IMR-90 (cell line): Measurements from ENCODE around the gene CLPTM1L.

Source experiments
- CEBPB ChIP-seq: IDR thresholded peaks from 2 replicates; pipeline ENCODE4 v1.6.1; 2012; ENCODE audit warnings: low read depth, low read length, improper control_type of control experiment
- CTCF ChIP-seq: conservative IDR thresholded peaks from 2 replicates; pipeline ENCODE4 v1.5.1; 2012; ENCODE audit warnings: mild to moderate bottlenecking, low read depth, low read length, improper control_type of control experiment
- ELK1 ChIP-seq: fragments of 150-350 bp; IDR thresholded peaks from 2 replicates; pipeline ENCODE4 v1.6.1; 2016; ENCODE audit warnings: low read depth, mild to moderate bottlenecking, low read length, moderate library complexity, borderline replicate concordance
- MAFK ChIP-seq: IDR thresholded peaks from 2 replicates; pipeline ENCODE4 v1.6.1; 2012; ENCODE audit warnings: low read depth, low read length, improper control_type of control experiment
- MAZ ChIP-seq: IDR thresholded peaks from 2 replicates; pipeline ENCODE4 v1.6.1; 2012; ENCODE audit warnings: low read depth, mild to moderate bottlenecking, low read length, improper control_type of control experiment, moderate library complexity, borderline replicate concordance
- MXI1 ChIP-seq: IDR thresholded peaks from 2 replicates; pipeline ENCODE4 v1.6.1; 2012; ENCODE audit warnings: low read depth, mild to moderate bottlenecking, low read length, moderate library complexity, borderline replicate concordance
- POLR2A ChIP-seq: IDR thresholded peaks from 2 replicates; pipeline ENCODE4 v1.6.1; 2012; ENCODE audit warnings: mild to moderate bottlenecking, low read depth, low read length
- RAD21 ChIP-seq: IDR thresholded peaks from 2 replicates; pipeline ENCODE4 v1.6.1; 2012; ENCODE audit warnings: low read length, improper control_type of control experiment
- RCOR1 ChIP-seq: IDR thresholded peaks from 2 replicates; pipeline ENCODE4 v1.6.1; 2012; ENCODE audit warnings: mild to moderate bottlenecking, low read length, improper control_type of control experiment; ENCODE audit not compliant: insufficient replicate concordance
- USF2 ChIP-seq: fragments of 150-350 bp; IDR thresholded peaks from 2 replicates; pipeline ENCODE4 v1.6.1; 2017; ENCODE audit warnings: mild to moderate bottlenecking, antibody characterized with exemption, low read length, low read depth

GRCh38 chr5:1374030-1374678 is 29.3 kb upstream of the CLPTM1L start:
- TF ChIP-seq CTCF (no peak), POLR2A (no peak), USF2 (no peak), ELK1 (no peak), MAZ (no peak), CEBPB (no peak), MAFK (no peak), MXI1 (no peak), RAD21 (no peak), RCOR1 (no peak)
